HepG2 (cell line): Measurements from ENCODE around the gene STRN3. TPM values are rescaled to one million over a fixed set of nuclear protein-coding genes. Genes with fewer than 3 reads are reported as not detected.

Source experiments
- ATAC-seq: fragments of 200-7000 bp; cut with Tn5 transposase; 3 replicates; pipeline ENCODE4 v1.9.1; 2020; ENCODE audit warnings: mild to moderate bottlenecking, moderate library complexity
- BruUV-seq: library from RNA; stranded (reverse); fragments of 400-500 nt; replicated peaks from 2 replicates; lab custom pipeline; 2021; lab: Mats Ljungman, UMichigan
- CTCF ChIA-PET: fragments of 300-600 bp; formaldehyde crosslinking; extraction: SDS; loops from one replicate; lab custom pipeline; 2021; ENCODE audit warnings: low total read pairs, inconsistent platforms, low intra/inter-chr PET ratio; lab: Yijun Ruan, JAX
- POLR2A ChIA-PET: fragments of 350-600 bp; sonication (Branson Sonifier 250); formaldehyde crosslinking; loops from one replicate; lab custom pipeline; 2020; ENCODE audit warnings: antibody characterized with exemption, inconsistent platforms; lab: Yijun Ruan, JAX
- DNase-seq: peaks from one replicate; pipeline ENCODE4 v3.0.0-alpha.2; 2015; ENCODE audit warnings: low spot score
- FAIRE-seq: peaks from 3 replicates; lab custom pipeline; 2011; peaks lifted over from hg19 to GRCh38; lab: Jason Lieb, UNC
- H2AFZ ChIP-seq: one replicate; pipeline ENCODE4 v1.6.1; 2011; ENCODE audit warnings: low read length, inconsistent platforms
- H3K27ac ChIP-seq: fragments of 300-600 bp; 3 replicates; pipeline ENCODE4 v1.8.0; 2011; ENCODE audit warnings: mixed run types, mild to moderate bottlenecking, mixed read lengths, low read length, inconsistent platforms; ENCODE audit not compliant: insufficient read depth; ENCODE audit errors: extremely low read length
- H3K27me3 ChIP-seq, 2 experiments: fragments of 200-600 bp in 1 of 2; 2 replicates in 1 of 2; 3 replicates in 1 of 2; pipeline versions ENCODE4 v1.6.0 to v1.8.0; 2011; ENCODE audit warnings: low read length in 2 of 2, mild to moderate bottlenecking in 2 of 2, moderate library complexity in 2 of 2, inconsistent platforms in 1 of 2; ENCODE audit not compliant: insufficient read depth in 2 of 2, control insufficient read depth in 1 of 2
- H3K36me3 ChIP-seq, 2 experiments: fragments of 200-600 bp in 1 of 2; replicated peaks in 1 of 2; 2 replicates in 1 of 2; 3 replicates in 1 of 2; pipeline versions ENCODE4 v1.5.1 to v1.8.0; 2011; ENCODE audit warnings: low read length in 2 of 2, inconsistent platforms in 1 of 2; ENCODE audit not compliant: insufficient read depth in 2 of 2, control insufficient read depth in 1 of 2
- H3K4me1 ChIP-seq: 2 replicates; pipeline ENCODE4 v1.5.1; 2012; ENCODE audit warnings: low read length, inconsistent platforms; ENCODE audit not compliant: insufficient read depth
- H3K4me2 ChIP-seq: 2 replicates; pipeline ENCODE4 v1.6.0; 2011; ENCODE audit warnings: low read depth, low read length, inconsistent platforms
- H3K4me3 ChIP-seq, 3 experiments: fragments of 200-600 bp in 1 of 3; sonication (generic), shearing (Covaris generic) in 1 of 3; replicated peaks in 1 of 3; 2 replicates each; pipeline ENCODE4 v1.5.1; 2011 to 2016; ENCODE audit warnings: low read length in 3 of 3, inconsistent platforms in 2 of 3, low read depth in 2 of 3, mild to moderate bottlenecking in 2 of 3, control low read depth in 1 of 3, mixed read lengths in 1 of 3; ENCODE audit not compliant: insufficient read depth in 1 of 3
- H3K79me2 ChIP-seq: one replicate; pipeline ENCODE4 v1.6.1; 2011; ENCODE audit warnings: low read length, inconsistent platforms; ENCODE audit not compliant: insufficient read depth
- H3K9ac ChIP-seq: 2 replicates; pipeline ENCODE4 v1.6.0; 2011; ENCODE audit warnings: mild to moderate bottlenecking, low read depth, low read length, inconsistent platforms; ENCODE audit not compliant: insufficient read depth
- H3K9me3 ChIP-seq: 2 replicates; pipeline ENCODE4 v1.5.1; 2012; ENCODE audit warnings: mild to moderate bottlenecking, low read length
- H4K20me1 ChIP-seq: 2 replicates; pipeline ENCODE4 v1.6.0; 2011; ENCODE audit warnings: inconsistent platforms, mild to moderate bottlenecking, low read length, moderate library complexity; ENCODE audit not compliant: insufficient read depth
- EEA1 ChIP-seq: sonication (generic); formaldehyde crosslinking; IDR thresholded peaks from 2 replicates; pipeline ENCODE4 v1.5.1; 2020; ENCODE audit warnings: mild to moderate bottlenecking, missing genetic modification reagents, borderline replicate concordance
- KDM2A ChIP-seq: sonication (generic); formaldehyde crosslinking; IDR thresholded peaks from 2 replicates; pipeline ENCODE4 v1.4.0; 2020; ENCODE audit warnings: low read depth, missing genetic modification reagents, borderline replicate concordance
- KLF6 ChIP-seq: IDR thresholded peaks from 2 replicates; pipeline ENCODE4 v1.8.0; 2016; ENCODE audit warnings: missing biosample characterization, missing genetic modification reagents
- NFYC ChIP-seq: IDR thresholded peaks from 2 replicates; pipeline ENCODE4 v1.6.1; 2016; ENCODE audit warnings: missing genetic modification reagents, missing compliant biosample characterization
- RNF2 ChIP-seq: fragments of 450-650 bp; conservative IDR thresholded peaks from 2 replicates; pipeline ENCODE4 v1.6.1; 2016; ENCODE audit warnings: low read depth
- RORA ChIP-seq: sonication (generic); formaldehyde crosslinking; IDR thresholded peaks from 2 replicates; pipeline ENCODE4 v1.5.0; 2020; ENCODE audit warnings: mild to moderate bottlenecking, missing genetic modification reagents, moderate library complexity
- SIX1 ChIP-seq: sonication (generic); formaldehyde crosslinking; IDR thresholded peaks from 2 replicates; pipeline ENCODE4 v1.4.0; 2020; ENCODE audit warnings: missing genetic modification reagents, borderline replicate concordance
- THAP11 ChIP-seq: IDR thresholded peaks from 2 replicates; pipeline ENCODE4 v1.6.1; 2016; ENCODE audit warnings: missing biosample characterization, missing genetic modification reagents
- ZC3H13 ChIP-seq: sonication (generic); formaldehyde crosslinking; IDR thresholded peaks from 2 replicates; pipeline ENCODE4 v1.8.1; 2023; ENCODE audit warnings: mild to moderate bottlenecking, missing genetic modification reagents, moderate library complexity
- ZKSCAN5 ChIP-seq: sonication (generic); formaldehyde crosslinking; IDR thresholded peaks from 2 replicates; pipeline ENCODE4 v1.5.1; 2020; ENCODE audit warnings: mild to moderate bottlenecking, missing genetic modification reagents
- ZNF558 ChIP-seq: sonication (generic); formaldehyde crosslinking; IDR thresholded peaks from 2 replicates; pipeline ENCODE4 v1.9.0; 2022; ENCODE audit warnings: mild to moderate bottlenecking, missing genetic modification reagents, borderline replicate concordance
- ZNF562 ChIP-seq: sonication (generic); formaldehyde crosslinking; IDR thresholded peaks from 2 replicates; pipeline ENCODE4 v1.8.0; 2022; ENCODE audit warnings: missing genetic modification reagents, borderline replicate concordance
- ZNF7 ChIP-seq: IDR thresholded peaks from 2 replicates; pipeline ENCODE4 v1.6.1; 2016; ENCODE audit warnings: missing biosample characterization, missing genetic modification reagents
- ZNF883 ChIP-seq: sonication (generic); formaldehyde crosslinking; IDR thresholded peaks from 2 replicates; pipeline ENCODE4 v1.5.1; 2020; ENCODE audit warnings: mild to moderate bottlenecking, missing genetic modification reagents; ENCODE audit errors: not compliant biosample characterization
- WGBS: methylation state at CpG from one replicate; pipeline ENCODE4 v1.1.6; 2017; ENCODE audit warnings: low lambda C conversion rate; 5-methylcytosine and 5-hydroxymethylcytosine counted together
- in situ Hi-C: cut with HindIII; loops from 2 replicates; pipeline ENCODE4 v1.10.0; 2017; ENCODE audit warnings: low pct_unique_long_range_greater_than_20kb; ENCODE audit not compliant: extremely low pct_ligation_motif_present
- intact Hi-C: fragments of 100-400 bp; cut with micrococcal nuclease; formaldehyde crosslinking; loops from one replicate; pipeline ENCODE4 v1.10.0; 2022; ENCODE audit not compliant: unreplicated experiment
- polyA plus RNA-seq, 8 experiments: library from polyadenylated mRNA; depleted of rRNA in 3 of 8; stranded (reverse) in 7 of 8; unstranded in 1 of 8; fragments of >200 nt; fragmentation: Illumina TruSeq in 4 of 8; extraction: Trizol in 4 of 8; gene quantifications; 2 replicates each; pipeline versions ENCODE4 v1.2.1 to v1.2.3, GENCODE V29; 2011 to 2016; ENCODE audit warnings: low read depth in 4 of 8, missing spikeins in 1 of 8, mixed read lengths in 1 of 8; ENCODE audit not compliant: insufficient read depth in 1 of 8
- total RNA-seq, 5 experiments: library from RNA; depleted of rRNA; stranded (reverse); fragments of >200 nt; fragmentation: Illumina TruSeq; extraction: Trizol; gene quantifications; 2 replicates each; pipeline ENCODE4 v1.2.3, GENCODE V29; 2016; ENCODE audit warnings: low read depth in 1 of 5

Gene STRN3
- total and polyA plus RNA-seq, 2 of the 13 experiments (the other 11 are each of a cell fraction or from before 2014, with no cell fraction given) = 49.4 to 123 TPM

GRCh38 chr14:30864934-30865333 is 161.2 kb downstream of the STRN3 start:
- Histone ChIP-seq H2AFZ (no peak overlapping the region), H3K79me2 (no peaks in the 10 kb centered on the region), H3K27me3 (peaks cover 0 to 24% of the 10 kb centered on the region in 2 experiments; a peak in 3 of 5 replicates), H3K27ac (no peak overlapping the region), H3K4me3 (no peak overlapping the region)
- ChIA-PET POLR2A (no interaction called here), CTCF (no interaction called here)
- intact Hi-C loops = no loop called here
- no TSS peak for BruUV-seq
- WGBS = 18% methylated on average over 5 of the region's 5 CpGs
- DNase-seq (no peak), FAIRE-seq (no peak), ATAC-seq (no peak)
- no peak for TF ChIP-seq KLF6 (CRISPR knock-in tag)
- TF ChIP-seq NFYC (CRISPR knock-in tag) = no peak
- no peak for TF ChIP-seq KDM2A (CRISPR knock-in tag)
- TF ChIP-seq, all 625 proteins: peak for 0
- no peak overlapping the region for H3K9ac ChIP-seq
- no peaks in the 10 kb centered on the region for H3K9me3 ChIP-seq
- no peak overlapping the region for H3K4me2 ChIP-seq
- in situ Hi-C loops = no loop called here
- H3K4me1 ChIP-seq = peaks cover 7% of the 10 kb centered on the region; the same call in 1 of the 2 replicates
- no peaks in the 10 kb centered on the region for H3K36me3 ChIP-seq
- no peaks in the 10 kb centered on the region for H4K20me1 ChIP-seq

GRCh38 chr14:30861200-30861599 is 165.0 kb downstream of the STRN3 start:
- TF ChIP-seq ZKSCAN5 (CRISPR knock-in tag) (no peak), THAP11 (no peak), ZNF7 (CRISPR knock-in tag) (no peak), RNF2 (no peak), EEA1 (no peak), SIX1 (CRISPR knock-in tag) (no peak), ZNF883 (CRISPR knock-in tag) (no peak), ZNF562 (CRISPR knock-in tag) (no peak), ZC3H13 (CRISPR knock-in tag) (no peak), RORA (CRISPR knock-in tag) (no peak), ZNF558 (CRISPR knock-in tag) (no peak)
- in situ Hi-C loops (no loop called here), intact Hi-C loops (no loop called here)
- Histone ChIP-seq H3K4me1 (peaks cover 7% of the 10 kb centered on the region; the same call in 1 of the 2 replicates), H3K79me2 (no peaks in the 10 kb centered on the region), H3K27ac (no peak overlapping the region), H2AFZ (no peak overlapping the region), H3K36me3 (no peaks in the 10 kb centered on the region), H4K20me1 (no peaks in the 10 kb centered on the region), H3K27me3 (peaks cover 0 to 28% of the 10 kb centered on the region in 2 experiments; a peak in 3 of 5 replicates), H3K9me3 (no peaks in the 10 kb centered on the region), H3K9ac (no peak overlapping the region), H3K4me2 (no peak overlapping the region), H3K4me3 (no peak overlapping the region)
- FAIRE-seq (no peak), DNase-seq (no peak), ATAC-seq (no peak)
- POLR2A ChIA-PET = no interaction called here
- 6% methylated on average over 1 of the region's 1 CpG for whole genome bisulfite sequencing
- BruUV-seq = no TSS peak
- CTCF ChIA-PET = no interaction called here
